ENCODE data around the gene CCDC60.

CCDC60 gene

GRCh38 chr12:119385659-119386058, 51.1 kb downstream of the CCDC60 start:
- DNase-seq, result no peak

GRCh38 chr12:119389687-119390086, 55.2 kb downstream of the CCDC60 start:
- DNase-seq, result no peak

GRCh38 chr12:119391673-119392072, 57.1 kb downstream of the CCDC60 start:
- DNase-seq, result no peak

- DNase-seq, result no peak
These were observed 59.1 kb downstream of the CCDC60 start for GRCh38 chr12:119393677-119394076.

GRCh38 chr12:119397540-119397939, 63.0 kb downstream of the CCDC60 start:
- DNase-seq, result no peak

GRCh38 chr12:119398190-119398589, 63.7 kb downstream of the CCDC60 start:
- DNase-seq, result no peak

- no peak for DNase-seq
These were observed 64.8 kb downstream of the CCDC60 start for GRCh38 chr12:119399301-119399700.

- no peak for DNase-seq
These were observed 71.8 kb downstream of the CCDC60 start for GRCh38 chr12:119406308-119406707.

- no peak for DNase-seq
These were observed 72.3 kb downstream of the CCDC60 start for GRCh38 chr12:119406811-119407210.

GRCh38 chr12:119409043-119409442, 74.5 kb downstream of the CCDC60 start:
- DNase-seq, result no peak

GRCh38 chr12:119410396-119410795, 75.9 kb downstream of the CCDC60 start:
- no peak for DNase-seq

GRCh38 chr12:119412306-119412705, 77.8 kb downstream of the CCDC60 start:
- no peak for DNase-seq

- peak; percentile 70 for DNase-seq
These were observed 78.6 kb downstream of the CCDC60 start for GRCh38 chr12:119412811-119413794.

GRCh38 chr12:119415714-119416113, 81.2 kb downstream of the CCDC60 start:
- no peak for DNase-seq

- DNase-seq, result no peak
These were observed 82.9 kb downstream of the CCDC60 start for GRCh38 chr12:119417440-119417839.

GRCh38 chr12:119419381-119419780, 84.9 kb downstream of the CCDC60 start:
- no peak for DNase-seq

GRCh38 chr12:119423285-119423684, 88.8 kb downstream of the CCDC60 start:
- DNase-seq, result no peak

GRCh38 chr12:119425623-119426022, 91.1 kb downstream of the CCDC60 start:
- no peak for DNase-seq

GRCh38 chr12:119431151-119431550, 96.6 kb downstream of the CCDC60 start:
- DNase-seq, result no peak

GRCh38 chr12:119432949-119433348, 98.4 kb downstream of the CCDC60 start:
- DNase-seq, result no peak

GRCh38 chr12:119440803-119441360, 106.4 kb downstream of the CCDC60 start:
- no peak for DNase-seq

- DNase-seq, result peak; percentile 79
These were observed 110.0 kb downstream of the CCDC60 start for GRCh38 chr12:119444462-119445044.

- no peak for DNase-seq
These were observed 111.9 kb downstream of the CCDC60 start for GRCh38 chr12:119446459-119446858.

- no peak for DNase-seq
These were observed 112.6 kb downstream of the CCDC60 start for GRCh38 chr12:119447126-119447525.

Data from hematopoietic multipotent progenitor cell treated with erythropoietin and hydrocortisone succinate and interleukin-3 and kit ligand, for 4 days (in vitro differentiated cells).